ENCODE data around the gene CD40. TPM values are rescaled to one million over a fixed set of nuclear protein-coding genes. Genes with fewer than 3 reads are reported as not detected.
A peak's percentile ranks its signal among the peaks of the same experiment; 100 is the strongest.
"Not testable (repeated sequence)": the region's sequence is repeated elsewhere in the genome, so short reads cannot be mapped to it uniquely, and the experiment has no call there.

CD40 gene
- total RNA-seq, 1 donor from 2014 or later = 6.8 TPM

GRCh38 chr20:46099491-46100287 is 18.4 kb upstream of the CD40 start:
- H3K27ac ChIP-seq (replicated peaks) = no peak overlapping the region
- peaks cover 8% of the 10 kb centered on the region for H3K4me1 ChIP-seq
- DNase-seq = peak; percentile 23
- H3K4me3 ChIP-seq = peak overlapping the region; percentile 21
- peaks cover 76% of the 10 kb centered on the region for H3K27me3 ChIP-seq (ENCODE audit: low read depth)
- peak; percentile 35 for TF ChIP-seq CTCF (IDR thresholded peaks at IDR 0.05; ENCODE audit: borderline replicate concordance)
- no peaks in the 10 kb centered on the region for H3K9me3 ChIP-seq (replicated peaks)
- intact Hi-C loops (cut with micrococcal nuclease) = no loop called here
- H3K36me3 ChIP-seq = no peaks in the 10 kb centered on the region

- H3K9me3 ChIP-seq (replicated peaks); H3K4me3 ChIP-seq; H3K4me1 ChIP-seq; intact Hi-C loops (cut with micrococcal nuclease); DNase-seq; H3K27ac ChIP-seq (replicated peaks); H3K36me3 ChIP-seq: not testable (repeated sequence)
- H3K27me3 ChIP-seq (ENCODE audit: low read depth) = peaks cover 84% of the 10 kb centered on the region
Measured at GRCh38 chr20:46100444-46100843, 17.7 kb upstream of the CD40 start.

GRCh38 chr20:46100988-46101387 is 17.1 kb upstream of the CD40 start:
- H3K4me1 ChIP-seq = peaks cover 8% of the 10 kb centered on the region
- no peaks in the 10 kb centered on the region for H3K9me3 ChIP-seq (replicated peaks)
- no peak for DNase-seq
- peaks cover 89% of the 10 kb centered on the region for H3K27me3 ChIP-seq (ENCODE audit: low read depth)
- no peak overlapping the region for H3K27ac ChIP-seq (replicated peaks)
- TF ChIP-seq CTCF (IDR thresholded peaks at IDR 0.05; ENCODE audit: borderline replicate concordance) = no peak
- intact Hi-C loops (cut with micrococcal nuclease) = no loop called here
- H3K4me3 ChIP-seq = no peak overlapping the region
- H3K36me3 ChIP-seq = no peaks in the 10 kb centered on the region

DNA sequence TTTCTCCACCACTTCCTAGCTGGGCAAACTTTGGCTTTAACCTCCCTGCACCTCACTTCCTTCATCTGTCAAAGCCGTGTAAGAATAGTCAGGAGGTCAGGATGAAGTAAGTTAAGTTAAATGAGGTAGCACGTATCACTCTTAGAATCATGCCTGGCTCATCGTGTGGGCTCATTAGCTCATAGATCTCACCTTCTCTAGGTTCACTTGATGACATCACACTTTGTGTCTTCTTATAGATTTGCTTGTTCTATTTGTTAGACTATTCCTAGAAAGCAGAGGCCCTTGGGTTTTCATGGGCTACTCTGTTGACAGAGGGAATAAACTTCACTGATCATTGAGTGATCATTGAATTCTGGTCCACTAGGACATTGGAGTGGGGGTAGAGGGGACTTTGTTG is 16.2 kb upstream of the CD40 start:
- Histone ChIP-seq H3K27ac (replicated peaks) (no peak overlapping the region), H3K4me3 (no peak overlapping the region), H3K36me3 (no peaks in the 10 kb centered on the region), H3K4me1 (peaks cover 8% of the 10 kb centered on the region), H3K9me3 (replicated peaks) (no peaks in the 10 kb centered on the region), H3K27me3 (ENCODE audit: low read depth) (peaks cover 96% of the 10 kb centered on the region)
- intact Hi-C loops (cut with micrococcal nuclease) = no loop called here
- no peak for DNase-seq
- TF ChIP-seq CTCF (IDR thresholded peaks at IDR 0.05; ENCODE audit: borderline replicate concordance) = no peak

DNA sequence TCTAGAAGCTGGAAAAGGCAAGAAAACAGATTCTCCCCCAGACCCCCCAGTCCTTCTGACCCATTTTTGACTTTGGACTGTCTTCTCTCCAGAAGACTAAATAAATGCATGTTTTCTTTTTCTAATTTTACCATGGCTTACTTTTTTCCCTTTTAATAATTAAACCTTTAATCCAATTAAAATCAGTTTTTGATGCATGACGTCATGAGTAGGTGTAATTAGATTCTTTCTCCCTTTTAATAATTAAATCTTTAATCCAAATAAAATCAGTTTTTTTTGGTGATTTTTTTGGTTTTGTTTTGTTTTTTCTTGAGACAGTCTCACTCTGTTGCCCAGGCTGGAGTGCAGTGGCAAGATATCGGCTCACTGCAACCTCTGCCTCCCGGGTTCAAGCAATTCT is 15.2 kb upstream of the CD40 start:
- Histone ChIP-seq H3K9me3 (replicated peaks) (no peaks in the 10 kb centered on the region), H3K27ac (replicated peaks) (no peak overlapping the region), H3K27me3 (ENCODE audit: low read depth) (peaks cover 97% of the 10 kb centered on the region), H3K4me3 (no peak overlapping the region), H3K36me3 (no peaks in the 10 kb centered on the region), H3K4me1 (peaks cover 8% of the 10 kb centered on the region)
- intact Hi-C loops (cut with micrococcal nuclease) = no loop called here
- no peak for DNase-seq
- no peak for TF ChIP-seq CTCF (IDR thresholded peaks at IDR 0.05; ENCODE audit: borderline replicate concordance)

DNA sequence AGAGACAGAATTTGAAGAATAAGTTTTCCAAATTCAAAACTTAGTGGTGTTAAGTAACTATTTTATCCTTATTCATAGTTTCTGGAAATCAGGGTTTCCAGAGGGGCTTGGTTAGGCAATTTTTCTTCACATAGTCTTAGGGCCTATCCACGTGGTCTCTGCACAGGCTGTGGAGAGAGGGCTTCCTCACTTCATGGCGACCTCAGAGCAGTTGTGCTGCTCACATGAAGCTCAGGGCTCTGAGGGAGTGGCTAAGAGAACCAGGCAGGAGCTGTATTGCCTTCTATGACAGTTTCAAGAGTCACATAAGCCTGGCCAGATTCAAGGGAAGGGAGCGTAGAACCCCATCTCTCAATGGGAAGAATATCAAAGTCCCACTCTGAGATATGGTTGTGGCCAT is 13.9 kb upstream of the CD40 start:
- H3K9me3 ChIP-seq (replicated peaks) = no peaks in the 10 kb centered on the region
- intact Hi-C loops (cut with micrococcal nuclease) = no loop called here
- DNase-seq = no peak
- no peak overlapping the region for H3K27ac ChIP-seq (replicated peaks)
- H3K4me1 ChIP-seq = peaks cover 8% of the 10 kb centered on the region
- peaks cover 98% of the 10 kb centered on the region for H3K27me3 ChIP-seq (ENCODE audit: low read depth)
- no peak overlapping the region for H3K4me3 ChIP-seq
- no peaks in the 10 kb centered on the region for H3K36me3 ChIP-seq
- no peak for TF ChIP-seq CTCF (IDR thresholded peaks at IDR 0.05; ENCODE audit: borderline replicate concordance)
